HG03108 (cell line): ENCODE results near the gene TRA2A.

Source experiments
- ATAC-seq: cut with Tn5 transposase; IDR thresholded peaks from one replicate; pipeline ENCODE4 v1.9.1; 2021; ENCODE audit warnings: moderate library complexity; ENCODE audit not compliant: unreplicated experiment

TRA2A gene

GRCh38 chr7:23471106-23471859, 60.5 kb downstream of the TRA2A start:
- peak; percentile 20 for ATAC-seq

GRCh38 chr7:23470330-23471105, 61.3 kb downstream of the TRA2A start, which contains the start of gene IGF2BP3:
Gene IGF2BP3, minus strand, starts transcription at chr7:23470491. Its CDS starts 381 bp downstream, at chr7:23470110.
- ATAC-seq, result no peak

DNA sequence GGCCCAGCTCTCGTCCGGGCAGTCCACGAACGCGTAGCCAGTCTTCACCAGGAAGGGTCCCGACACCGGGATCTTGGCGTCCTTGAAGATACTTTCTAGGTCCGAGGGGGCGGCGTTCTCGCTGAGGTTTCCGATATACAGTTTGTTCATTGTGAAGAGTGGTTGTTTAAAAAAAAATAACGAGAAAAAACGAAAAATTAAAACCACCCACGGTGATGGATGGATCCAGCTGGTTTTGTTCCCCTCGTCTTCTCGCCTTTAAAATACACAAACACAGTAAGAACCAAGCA, 61.9 kb downstream of the TRA2A start:
- ATAC-seq, result no peak

GRCh38 chr7:23469150-23469960, 62.4 kb downstream of the TRA2A start:
- no peak for ATAC-seq

- no peak for ATAC-seq
Measured at GRCh38 chr7:23468526-23469149, 63.1 kb downstream of the TRA2A start.

- ATAC-seq, result no peak
Measured at GRCh38 chr7:23467806-23468525, 63.8 kb downstream of the TRA2A start.

DNA sequence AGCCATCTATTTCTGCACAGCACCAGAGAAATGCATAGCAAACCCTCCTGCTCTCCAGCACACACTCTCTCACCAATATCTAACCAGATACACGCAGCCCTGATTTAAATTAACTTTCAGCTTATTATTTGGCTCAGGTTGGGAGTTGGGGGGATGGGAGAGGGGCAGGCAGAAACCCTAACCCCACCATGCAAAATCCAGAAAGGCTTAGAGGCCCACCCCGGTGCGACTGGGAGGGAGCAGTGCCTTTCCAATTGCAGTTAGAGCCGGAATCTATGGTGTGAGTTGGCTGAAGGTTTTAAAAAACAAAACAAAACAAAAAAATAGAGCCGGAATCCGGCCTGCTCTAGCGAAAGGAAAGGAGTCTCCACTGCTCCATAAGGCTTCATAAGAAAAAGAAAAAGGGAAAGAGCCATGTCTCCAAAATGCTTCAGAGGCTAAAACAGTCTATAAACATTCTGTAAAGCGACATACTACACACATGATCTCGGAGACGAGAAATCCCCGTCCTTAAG, 64.4 kb downstream of the TRA2A start:
- ATAC-seq, result no peak

DNA sequence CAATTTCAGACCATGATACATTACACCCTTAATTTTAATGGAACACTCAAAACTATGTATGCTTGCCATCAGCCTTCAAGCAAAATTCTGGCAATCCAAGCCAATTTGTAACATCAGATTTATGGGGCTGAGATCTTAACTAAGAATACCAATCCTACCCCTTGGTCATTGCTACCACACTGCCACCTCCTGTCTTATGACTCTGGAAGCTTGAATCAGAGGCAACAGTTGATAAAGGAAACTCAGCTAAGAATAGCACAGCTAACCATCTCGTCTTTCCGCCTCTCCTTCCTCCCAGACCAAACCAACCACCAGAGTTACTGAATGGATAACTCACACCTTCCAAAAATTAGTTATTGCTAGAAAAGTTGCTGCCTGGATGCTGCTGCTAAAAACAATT, 68.9 kb downstream of the TRA2A start:
- no peak for ATAC-seq

- ATAC-seq, result no peak
Measured at GRCh38 chr7:23458044-23458443, 73.7 kb downstream of the TRA2A start.

DNA sequence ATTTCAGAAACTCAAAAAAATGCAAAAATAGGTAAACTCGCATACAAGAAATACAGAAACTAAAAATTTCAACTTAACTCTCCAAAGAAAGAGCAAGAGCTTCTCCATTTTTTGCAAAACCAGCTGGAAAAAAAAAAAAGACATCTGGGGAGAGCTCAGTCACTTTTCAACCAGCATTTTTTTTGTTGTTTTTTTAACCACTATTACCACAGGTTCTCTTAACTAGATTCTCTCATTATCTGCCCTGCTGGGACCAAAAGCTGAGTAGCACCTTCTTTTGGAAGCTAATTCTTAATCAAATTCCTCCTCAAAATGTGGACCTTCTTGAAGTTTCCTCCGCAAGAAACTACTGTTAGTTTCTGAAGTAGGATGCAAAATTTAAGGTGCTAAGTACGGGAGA, 75.7 kb downstream of the TRA2A start:
- no peak for ATAC-seq

DNA sequence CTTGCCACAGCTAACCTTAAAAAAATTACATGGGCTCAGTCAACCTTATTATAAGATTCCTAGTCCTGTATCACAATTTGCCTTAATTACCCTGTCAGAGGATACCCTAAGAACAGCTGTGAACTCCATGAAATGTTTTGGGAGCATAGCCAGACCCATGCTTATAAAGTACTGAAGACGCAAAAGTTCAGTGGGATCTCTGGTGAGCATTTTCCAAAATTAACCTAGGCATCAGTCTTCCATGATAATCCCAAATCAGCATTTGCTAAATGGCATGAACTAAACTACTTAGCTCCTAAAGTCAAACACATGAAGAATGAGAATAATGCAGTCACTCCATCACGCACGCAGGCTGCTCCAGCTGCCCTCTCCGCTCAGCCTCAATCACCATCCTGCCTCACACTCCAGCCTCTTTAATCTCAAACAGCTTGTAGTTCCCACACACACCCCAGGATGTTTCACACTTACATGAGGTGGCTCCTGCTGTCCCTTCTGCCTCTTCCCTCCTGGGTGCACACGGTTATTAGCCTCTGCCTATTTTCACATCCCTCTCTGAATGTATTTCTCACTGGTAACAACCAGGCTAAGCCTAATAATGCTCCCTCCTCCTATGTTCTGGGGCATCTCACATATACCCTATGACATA, 76.8 kb downstream of the TRA2A start:
- ATAC-seq, result no peak
